ENCODE measurements around the gene NUP205.

Gene NUP205

DNA sequence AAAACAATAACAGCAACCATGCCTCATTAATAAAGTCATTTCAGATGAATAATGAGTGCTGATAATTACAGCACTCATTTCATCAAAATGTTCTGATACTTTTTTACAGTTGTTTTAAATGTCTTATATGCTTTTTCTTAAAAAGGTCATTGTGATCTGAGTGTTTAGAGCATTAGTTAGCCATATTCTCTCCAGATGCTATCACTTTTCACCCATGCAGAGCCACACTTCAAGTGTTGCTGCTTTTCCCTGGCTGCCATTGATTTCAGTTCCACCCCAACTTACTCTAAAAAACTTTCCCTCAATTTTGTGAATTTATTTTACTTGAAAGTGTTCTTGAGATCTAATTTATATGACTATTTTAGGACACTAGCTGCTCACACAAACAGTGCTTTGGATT lies 41.8 kb downstream of the NUP205 start:
- TF ChIP-seq FOXP2 (optimal IDR thresholded peaks at IDR 0.05; ENCODE audit: borderline replicate concordance, extremely low read depth, extremely low read length, insufficient read depth) (no peak), SIN3A (IDR thresholded peaks at IDR 0.05; ENCODE audit: borderline replicate concordance, insufficient read depth, low read length) (no peak), TAF1 (IDR thresholded peaks at IDR 0.05; ENCODE audit: borderline replicate concordance, insufficient read depth, low read length) (no peak), POLR2AphosphoS5 (IDR thresholded peaks at IDR 0.05; ENCODE audit: low read depth, low read length) (no peak)
- TF ChIP-seq, protein P1, sequence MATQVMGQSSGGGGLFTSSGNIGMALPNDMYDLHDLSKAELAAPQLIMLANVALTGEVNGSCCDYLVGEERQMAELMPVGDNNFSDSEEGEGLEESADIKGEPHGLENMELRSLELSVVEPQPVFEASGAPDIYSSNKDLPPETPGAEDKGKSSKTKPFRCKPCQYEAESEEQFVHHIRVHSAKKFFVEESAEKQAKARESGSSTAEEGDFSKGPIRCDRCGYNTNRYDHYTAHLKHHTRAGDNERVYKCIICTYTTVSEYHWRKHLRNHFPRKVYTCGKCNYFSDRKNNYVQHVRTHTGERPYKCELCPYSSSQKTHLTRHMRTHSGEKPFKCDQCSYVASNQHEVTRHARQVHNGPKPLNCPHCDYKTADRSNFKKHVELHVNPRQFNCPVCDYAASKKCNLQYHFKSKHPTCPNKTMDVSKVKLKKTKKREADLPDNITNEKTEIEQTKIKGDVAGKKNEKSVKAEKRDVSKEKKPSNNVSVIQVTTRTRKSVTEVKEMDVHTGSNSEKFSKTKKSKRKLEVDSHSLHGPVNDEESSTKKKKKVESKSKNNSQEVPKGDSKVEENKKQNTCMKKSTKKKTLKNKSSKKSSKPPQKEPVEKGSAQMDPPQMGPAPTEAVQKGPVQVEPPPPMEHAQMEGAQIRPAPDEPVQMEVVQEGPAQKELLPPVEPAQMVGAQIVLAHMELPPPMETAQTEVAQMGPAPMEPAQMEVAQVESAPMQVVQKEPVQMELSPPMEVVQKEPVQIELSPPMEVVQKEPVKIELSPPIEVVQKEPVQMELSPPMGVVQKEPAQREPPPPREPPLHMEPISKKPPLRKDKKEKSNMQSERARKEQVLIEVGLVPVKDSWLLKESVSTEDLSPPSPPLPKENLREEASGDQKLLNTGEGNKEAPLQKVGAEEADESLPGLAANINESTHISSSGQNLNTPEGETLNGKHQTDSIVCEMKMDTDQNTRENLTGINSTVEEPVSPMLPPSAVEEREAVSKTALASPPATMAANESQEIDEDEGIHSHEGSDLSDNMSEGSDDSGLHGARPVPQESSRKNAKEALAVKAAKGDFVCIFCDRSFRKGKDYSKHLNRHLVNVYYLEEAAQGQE (IDR thresholded peaks at IDR 0.05; ENCODE audit: insufficient read depth in 1 of 2, low read depth in 2 of 2, low read length in 2 of 2), result no peak

DNA sequence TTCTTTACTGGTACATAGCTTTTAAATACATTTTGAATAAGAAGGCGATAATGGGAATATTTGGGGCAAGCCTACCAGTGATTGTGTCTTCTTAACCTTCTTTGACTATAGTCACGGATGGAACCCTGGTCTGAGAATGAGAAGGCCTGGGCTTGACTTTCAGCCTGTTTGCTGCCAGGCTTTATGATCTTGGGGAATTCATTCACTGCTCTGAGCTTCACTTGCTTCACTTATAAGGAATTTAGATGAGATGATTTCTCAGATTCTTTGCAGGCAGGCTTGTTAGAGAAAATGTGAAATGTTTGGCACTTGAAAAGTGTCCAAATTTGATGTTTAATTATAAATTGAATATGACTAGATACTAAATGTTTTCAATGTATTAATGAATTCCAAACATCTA lies 42.5 kb downstream of the NUP205 start:
- TF ChIP-seq TAF1 (IDR thresholded peaks at IDR 0.05; ENCODE audit: borderline replicate concordance, insufficient read depth, low read length) (no peak), POLR2AphosphoS5 (IDR thresholded peaks at IDR 0.05; ENCODE audit: low read depth, low read length) (no peak), FOXP2 (optimal IDR thresholded peaks at IDR 0.05; ENCODE audit: borderline replicate concordance, extremely low read depth, extremely low read length, insufficient read depth) (no peak), SIN3A (IDR thresholded peaks at IDR 0.05; ENCODE audit: borderline replicate concordance, insufficient read depth, low read length) (no peak)
- TF ChIP-seq, protein P1 (IDR thresholded peaks at IDR 0.05; ENCODE audit: insufficient read depth in 1 of 2, low read depth in 2 of 2, low read length in 2 of 2), result no peak

DNA sequence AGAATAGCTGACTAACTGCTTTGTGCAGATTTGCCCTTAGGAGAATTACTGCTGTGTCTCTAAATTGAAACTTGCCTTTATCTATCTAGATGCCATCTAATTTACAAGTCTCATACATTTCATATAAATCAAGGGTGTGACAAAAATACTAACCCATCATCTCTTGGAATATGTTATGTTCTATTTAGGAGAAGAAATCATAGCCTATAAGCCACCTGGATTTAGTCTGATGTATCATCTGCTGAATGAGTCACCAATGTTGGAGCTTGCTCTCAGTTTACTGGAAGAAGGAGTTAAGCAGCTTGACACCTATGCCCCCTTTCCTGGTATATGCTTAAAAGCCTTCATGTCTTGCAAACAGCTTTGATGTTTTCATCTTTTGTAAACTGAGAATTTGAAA lies 43.5 kb downstream of the NUP205 start:
- no peak for TF ChIP-seq SIN3A (IDR thresholded peaks at IDR 0.05; ENCODE audit: borderline replicate concordance, insufficient read depth, low read length)
- TF ChIP-seq, protein P1 (IDR thresholded peaks at IDR 0.05; ENCODE audit: insufficient read depth in 1 of 2, low read depth in 2 of 2, low read length in 2 of 2), result no peak
- no peak for TF ChIP-seq POLR2AphosphoS5 (IDR thresholded peaks at IDR 0.05; ENCODE audit: low read depth, low read length)
- no peak for TF ChIP-seq TAF1 (IDR thresholded peaks at IDR 0.05; ENCODE audit: borderline replicate concordance, insufficient read depth, low read length)
- TF ChIP-seq FOXP2 (optimal IDR thresholded peaks at IDR 0.05; ENCODE audit: borderline replicate concordance, extremely low read depth, extremely low read length, insufficient read depth), result no peak

DNA sequence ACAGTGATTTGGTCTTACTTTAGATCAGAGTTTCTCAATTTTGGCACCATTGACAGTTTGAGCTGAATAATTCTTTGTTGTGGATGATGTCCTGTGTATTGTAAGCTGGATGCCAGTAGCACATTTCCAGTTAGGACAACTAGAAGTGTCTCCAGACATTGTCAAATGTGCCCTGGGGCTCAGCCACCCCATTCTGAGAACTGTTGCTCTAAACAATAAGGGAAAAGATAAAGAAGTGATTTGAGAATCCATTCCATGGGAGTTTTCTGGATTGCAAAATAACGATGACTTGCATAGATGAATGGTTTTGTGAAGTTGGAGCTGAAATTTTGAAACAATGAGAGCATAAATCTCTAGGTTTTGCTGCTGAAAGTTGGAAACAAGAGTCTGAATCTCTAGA lies 44.6 kb downstream of the NUP205 start:
- TF ChIP-seq POLR2AphosphoS5 (IDR thresholded peaks at IDR 0.05; ENCODE audit: low read depth, low read length) (no peak), SIN3A (IDR thresholded peaks at IDR 0.05; ENCODE audit: borderline replicate concordance, insufficient read depth, low read length) (no peak), TAF1 (IDR thresholded peaks at IDR 0.05; ENCODE audit: borderline replicate concordance, insufficient read depth, low read length) (no peak), FOXP2 (optimal IDR thresholded peaks at IDR 0.05; ENCODE audit: borderline replicate concordance, extremely low read depth, extremely low read length, insufficient read depth) (no peak)
- TF ChIP-seq, protein P1 (IDR thresholded peaks at IDR 0.05; ENCODE audit: insufficient read depth in 1 of 2, low read depth in 2 of 2, low read length in 2 of 2), result no peak

DNA sequence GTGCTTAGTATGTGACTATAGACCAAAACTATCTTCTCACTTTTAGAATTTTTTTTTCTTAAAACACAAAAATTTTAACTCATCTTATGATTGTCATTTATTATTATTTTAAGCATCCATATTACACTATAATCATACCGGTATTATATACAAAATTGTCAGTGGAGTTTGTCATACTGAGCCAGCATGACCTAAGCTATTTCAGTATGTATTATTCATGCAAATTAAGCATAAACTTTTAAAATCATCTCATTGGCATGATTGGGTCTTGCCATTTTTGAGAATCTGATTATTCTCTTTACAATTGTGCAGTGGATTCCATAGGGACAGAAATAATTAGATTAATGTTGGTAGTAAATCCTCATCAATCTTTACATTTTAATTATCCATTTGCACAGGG lies 58.4 kb downstream of the NUP205 start:
- TF ChIP-seq POLR2AphosphoS5 (IDR thresholded peaks at IDR 0.05; ENCODE audit: low read depth, low read length) (no peak), SIN3A (IDR thresholded peaks at IDR 0.05; ENCODE audit: borderline replicate concordance, insufficient read depth, low read length) (no peak), FOXP2 (optimal IDR thresholded peaks at IDR 0.05; ENCODE audit: borderline replicate concordance, extremely low read depth, extremely low read length, insufficient read depth) (no peak), TAF1 (IDR thresholded peaks at IDR 0.05; ENCODE audit: borderline replicate concordance, insufficient read depth, low read length) (no peak)
- TF ChIP-seq, protein P1 (IDR thresholded peaks at IDR 0.05; ENCODE audit: insufficient read depth in 1 of 2, low read depth in 2 of 2, low read length in 2 of 2), result no peak
